ENCODE results near the gene SLC6A20.

DNA sequence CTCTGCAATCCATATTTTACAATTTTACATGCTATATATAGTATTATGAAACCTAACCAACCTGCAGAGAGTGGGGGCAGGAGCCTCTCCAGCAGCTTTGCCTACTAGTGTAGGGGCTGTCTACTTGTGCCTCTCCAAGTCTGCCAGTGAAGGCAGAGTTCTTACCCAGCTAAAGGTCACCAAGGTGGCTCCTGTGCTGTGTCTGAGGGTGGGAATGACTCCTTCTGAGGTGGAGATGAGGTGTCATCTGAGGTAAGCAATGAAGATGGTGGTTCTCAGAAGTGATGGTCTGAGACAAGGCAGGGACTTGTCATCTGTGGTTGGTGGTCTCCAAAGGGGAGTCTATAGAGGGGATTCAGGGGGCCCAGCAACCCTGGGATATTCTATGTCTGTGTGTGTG, 59.6 kb downstream of the SLC6A20 start:
- TF ChIP-seq, protein P1, sequence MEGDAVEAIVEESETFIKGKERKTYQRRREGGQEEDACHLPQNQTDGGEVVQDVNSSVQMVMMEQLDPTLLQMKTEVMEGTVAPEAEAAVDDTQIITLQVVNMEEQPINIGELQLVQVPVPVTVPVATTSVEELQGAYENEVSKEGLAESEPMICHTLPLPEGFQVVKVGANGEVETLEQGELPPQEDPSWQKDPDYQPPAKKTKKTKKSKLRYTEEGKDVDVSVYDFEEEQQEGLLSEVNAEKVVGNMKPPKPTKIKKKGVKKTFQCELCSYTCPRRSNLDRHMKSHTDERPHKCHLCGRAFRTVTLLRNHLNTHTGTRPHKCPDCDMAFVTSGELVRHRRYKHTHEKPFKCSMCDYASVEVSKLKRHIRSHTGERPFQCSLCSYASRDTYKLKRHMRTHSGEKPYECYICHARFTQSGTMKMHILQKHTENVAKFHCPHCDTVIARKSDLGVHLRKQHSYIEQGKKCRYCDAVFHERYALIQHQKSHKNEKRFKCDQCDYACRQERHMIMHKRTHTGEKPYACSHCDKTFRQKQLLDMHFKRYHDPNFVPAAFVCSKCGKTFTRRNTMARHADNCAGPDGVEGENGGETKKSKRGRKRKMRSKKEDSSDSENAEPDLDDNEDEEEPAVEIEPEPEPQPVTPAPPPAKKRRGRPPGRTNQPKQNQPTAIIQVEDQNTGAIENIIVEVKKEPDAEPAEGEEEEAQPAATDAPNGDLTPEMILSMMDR (IDR thresholded peaks at IDR 0.05; ENCODE audit: low read depth, low read length) = no peak
- TF ChIP-seq POLR2A (IDR thresholded peaks at IDR 0.05; ENCODE audit: extremely low read depth, insufficient read length) = no peak

All from NB4 (cell line).